NCI-H526 treated with DMSO at 0.1 percent for 48 hours (cell line): ENCODE results near the gene LPAR3.

Source experiments
- DNase-seq: peaks from one replicate; lab custom pipeline; 2025; lab: John Stamatoyannopoulos, UW

LPAR3 gene

DNA sequence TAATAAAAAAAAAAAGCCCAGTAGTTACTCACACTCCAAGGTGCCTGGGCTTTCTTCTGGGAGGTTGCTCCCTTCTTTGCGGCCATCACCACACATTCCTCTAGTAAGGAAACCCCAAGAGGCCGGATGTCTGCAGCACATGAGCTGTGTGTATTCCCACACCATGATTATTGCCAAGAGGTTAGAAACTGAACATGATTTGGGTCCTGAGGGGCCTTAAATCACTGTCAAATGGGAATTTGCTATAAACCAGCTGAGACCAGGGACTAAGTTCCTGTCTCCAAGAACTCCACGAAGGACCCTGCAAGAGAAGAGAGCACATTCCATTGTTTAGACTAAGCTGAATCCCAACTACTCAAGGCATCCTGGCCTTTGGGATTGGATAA lies 117.5 kb downstream of the LPAR3 start:
- no peak for DNase-seq

DNA sequence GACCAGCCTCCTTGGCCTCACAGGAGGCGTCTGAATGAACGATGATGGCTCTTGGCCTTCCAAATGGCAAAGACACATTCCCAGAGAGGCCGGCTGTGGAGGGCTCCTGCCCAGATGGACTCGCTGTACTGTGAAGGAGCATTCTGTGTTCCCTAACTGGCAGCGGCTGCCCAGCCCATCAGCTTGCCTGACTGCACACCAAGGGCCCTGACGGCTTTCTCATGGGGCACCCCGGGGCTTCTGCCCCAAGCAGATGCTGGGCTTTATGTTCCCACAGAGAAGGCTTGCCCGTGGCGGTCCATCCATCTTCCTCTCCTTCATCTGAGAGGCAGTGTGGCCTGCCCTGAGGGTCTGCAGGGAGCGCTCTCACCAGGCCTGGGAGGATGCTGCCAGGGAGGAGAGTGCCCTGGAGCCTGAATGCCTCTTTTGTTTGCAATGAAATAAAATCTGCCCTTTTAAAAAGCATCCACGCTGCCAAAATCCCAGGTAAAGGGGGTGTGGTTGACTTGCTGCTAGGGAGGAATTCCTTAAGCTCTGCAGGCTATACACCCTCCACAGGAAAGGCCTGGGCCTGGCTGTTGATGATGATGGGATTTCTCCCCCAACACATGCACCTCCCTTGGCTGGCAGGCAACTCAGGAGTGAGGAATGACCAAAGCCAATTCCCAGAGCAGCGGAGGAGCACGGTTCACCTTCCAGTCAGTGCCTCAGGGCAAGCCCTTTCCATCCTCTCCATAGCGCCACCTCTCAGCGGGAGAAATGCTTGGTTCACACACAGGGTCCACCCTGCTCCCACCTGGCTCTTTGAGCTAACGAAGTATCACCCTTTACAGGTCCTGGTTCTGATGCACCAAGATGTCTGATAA lies 118.1 kb downstream of the LPAR3 start:
- no peak for DNase-seq

DNA sequence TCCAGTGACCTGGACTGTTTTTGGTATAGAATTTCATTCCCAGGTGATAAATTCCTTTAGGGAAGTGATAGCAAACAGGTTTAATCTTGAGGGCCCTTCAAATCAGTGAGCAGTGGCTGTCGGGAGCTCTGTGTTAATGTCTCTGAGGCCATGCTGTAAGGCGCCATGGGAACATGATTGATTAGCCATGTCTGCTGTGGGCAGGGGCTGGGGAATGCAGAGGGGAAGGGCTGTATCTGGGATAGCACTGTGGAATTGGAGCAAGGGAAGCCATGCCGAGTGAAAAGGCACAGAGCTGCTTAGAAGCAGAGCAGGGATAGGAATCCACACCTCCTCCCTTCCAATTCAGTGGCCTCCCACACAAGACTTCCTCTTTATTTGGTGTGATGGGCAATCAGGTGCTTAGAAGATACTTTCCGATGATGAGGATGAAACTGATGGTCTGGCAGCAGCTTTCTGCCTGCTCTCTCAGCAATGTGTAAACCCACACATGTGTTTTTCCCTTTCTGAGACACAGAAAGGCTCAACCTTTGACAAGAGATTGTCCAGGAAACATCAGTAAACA lies 119.0 kb downstream of the LPAR3 start:
- no peak for DNase-seq

DNA sequence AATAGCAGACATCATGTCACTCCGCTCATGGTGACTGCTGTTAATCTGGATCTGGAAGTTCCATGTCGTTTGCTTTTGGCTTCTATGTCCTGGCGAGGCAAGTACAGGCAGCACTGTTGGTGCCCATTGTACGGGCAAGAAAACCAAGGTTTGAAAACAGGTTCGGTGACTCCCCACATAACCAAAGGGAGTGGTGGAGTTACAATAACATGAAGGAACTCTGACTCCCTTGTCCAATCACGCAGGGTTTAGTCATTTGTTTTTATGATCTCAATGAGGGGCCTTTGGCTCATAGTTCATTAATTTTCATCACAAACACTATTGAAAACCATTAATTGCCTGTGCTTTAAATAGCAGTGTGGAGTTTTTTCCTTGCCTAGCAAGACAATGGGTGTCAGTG lies 119.8 kb downstream of the LPAR3 start:
- DNase-seq, result no peak

DNA sequence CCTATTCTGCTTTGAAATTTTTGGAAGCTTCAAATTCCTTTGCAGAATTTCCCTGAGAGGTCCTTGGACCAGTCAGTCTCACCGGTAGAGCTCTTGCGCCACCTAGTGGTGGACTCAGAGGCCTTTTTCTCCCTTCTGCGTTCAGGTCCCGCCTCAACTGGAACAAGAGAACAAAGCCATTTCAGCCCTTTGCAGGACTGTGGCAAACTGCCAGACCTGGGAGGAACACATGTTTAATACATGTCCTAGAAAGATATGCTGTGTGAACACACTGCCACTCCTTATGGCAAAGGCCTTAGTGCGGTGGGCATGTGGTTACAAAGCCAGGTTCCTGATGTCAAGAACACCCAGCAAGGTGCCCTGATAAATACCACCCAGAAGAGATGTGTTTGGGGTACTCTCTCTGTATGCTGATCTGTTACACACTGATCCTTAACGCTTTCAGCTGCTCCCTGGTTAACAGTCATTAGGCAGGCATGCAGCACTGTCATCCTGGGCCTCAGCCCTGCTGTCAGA lies 120.5 kb downstream of the LPAR3 start:
- peak; percentile 52 for DNase-seq

DNA sequence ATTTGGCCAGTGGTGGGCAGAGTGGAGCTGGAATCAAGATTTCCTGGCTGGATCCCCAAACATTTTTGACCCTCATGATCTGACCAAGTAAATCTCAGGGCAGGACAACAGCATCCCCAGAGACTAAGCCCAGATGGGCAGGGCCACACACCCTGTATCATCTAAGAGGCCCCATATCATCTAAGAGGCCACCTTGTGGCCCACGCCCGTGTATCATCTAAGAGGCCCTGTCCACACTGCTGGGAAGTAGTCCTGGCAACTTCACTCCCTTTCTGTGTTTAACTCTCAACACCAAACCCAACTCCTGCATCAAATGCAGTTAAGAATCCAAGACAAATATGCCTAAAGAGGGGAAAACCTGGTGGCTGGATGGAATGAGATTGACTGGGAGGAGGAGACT lies 121.1 kb downstream of the LPAR3 start:
- DNase-seq, result no peak

DNA sequence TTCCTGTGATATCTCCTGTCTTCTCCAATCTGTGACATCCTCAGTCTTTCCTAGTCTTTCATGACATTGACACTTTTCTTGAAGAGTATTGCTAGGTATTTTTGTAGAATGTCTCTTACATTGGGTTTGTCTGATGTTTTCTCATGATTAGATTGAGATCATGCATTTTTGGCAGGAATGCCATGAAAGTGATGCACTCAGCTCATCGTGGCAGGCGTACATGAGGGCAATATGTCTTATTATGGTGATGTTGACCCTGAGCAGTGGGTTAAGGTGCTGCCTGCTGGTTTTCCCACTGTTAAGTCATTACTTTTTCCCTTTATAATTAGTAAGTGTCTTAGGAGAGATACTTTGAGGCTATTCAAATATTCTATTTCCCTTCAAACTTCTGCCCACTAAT lies 122.5 kb downstream of the LPAR3 start:
- DNase-seq, result no peak

DNA sequence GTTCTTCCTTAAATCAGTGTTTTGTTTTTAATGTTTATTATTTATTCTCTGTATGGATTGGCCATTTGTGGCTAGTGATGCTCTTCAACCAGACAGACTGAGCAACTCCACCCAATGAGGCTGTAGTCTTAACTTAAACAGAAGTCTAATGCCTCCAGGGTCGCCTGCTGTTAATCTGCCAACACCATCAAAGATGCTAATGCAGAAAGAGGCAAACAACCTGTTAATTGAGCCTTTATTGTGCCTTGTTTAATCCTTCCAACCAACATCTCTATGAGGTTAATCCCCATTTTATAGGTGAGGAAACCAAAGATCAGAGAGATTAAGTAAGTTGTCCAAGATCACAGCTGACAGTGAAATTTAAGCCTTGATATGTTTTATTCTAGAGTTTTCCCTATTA lies 123.4 kb downstream of the LPAR3 start:
- DNase-seq, result no peak

DNA sequence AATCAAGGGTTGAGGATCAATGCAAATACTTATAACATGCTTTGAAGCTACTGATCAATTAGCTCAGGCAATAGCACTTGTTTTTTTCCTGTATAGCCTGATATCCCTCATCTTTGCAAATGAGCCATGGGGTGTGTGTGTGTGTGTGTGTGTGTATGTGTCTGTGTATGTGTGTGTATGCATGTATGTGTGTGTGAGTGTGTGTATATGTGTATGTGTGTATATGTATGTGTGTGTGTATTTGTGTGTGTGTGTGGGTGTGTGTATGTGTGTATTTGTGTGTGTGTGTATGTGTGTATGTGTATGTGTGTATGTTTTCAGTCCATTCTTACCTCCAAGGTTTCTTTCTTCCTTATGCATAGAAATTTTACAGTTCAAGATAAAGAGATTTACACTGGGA lies 124.4 kb downstream of the LPAR3 start:
- no peak for DNase-seq

DNA sequence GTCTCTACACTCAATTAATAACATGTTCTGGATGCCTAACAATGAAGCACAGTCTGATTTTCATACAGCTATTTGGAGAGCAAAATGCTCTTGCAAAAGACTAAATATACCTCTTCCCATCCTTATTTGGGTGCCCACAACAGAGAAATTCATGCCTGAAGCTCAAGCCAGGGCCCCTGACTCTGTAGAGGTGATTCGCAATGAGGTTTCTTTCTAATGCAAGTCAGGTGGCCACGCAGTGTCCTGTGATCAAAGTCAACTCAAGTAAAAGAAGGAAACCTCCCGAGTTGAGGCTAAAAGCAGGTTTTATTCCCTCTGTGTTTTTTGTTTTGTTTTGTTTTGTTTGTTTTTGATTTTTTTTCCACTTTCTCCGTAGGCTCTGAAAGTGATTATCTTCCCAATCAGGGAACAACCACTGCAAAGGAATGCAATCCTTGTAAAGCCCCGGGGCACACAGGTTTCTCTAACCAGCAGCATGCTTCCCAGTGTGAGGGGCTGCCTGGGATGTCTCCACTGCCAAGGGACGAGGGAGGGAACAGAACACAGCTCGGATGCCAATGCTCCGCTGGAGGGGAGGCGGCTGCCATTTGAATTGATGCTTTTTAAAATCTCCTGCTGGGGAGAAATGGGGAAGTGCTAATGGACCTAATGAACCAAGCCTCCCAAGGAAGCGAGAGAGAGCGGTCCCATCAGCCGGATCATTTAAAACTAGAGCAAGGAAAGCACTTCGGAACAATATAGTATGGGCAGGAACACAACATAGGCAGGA lies 128.9 kb downstream of the LPAR3 start:
- no peak for DNase-seq

DNA sequence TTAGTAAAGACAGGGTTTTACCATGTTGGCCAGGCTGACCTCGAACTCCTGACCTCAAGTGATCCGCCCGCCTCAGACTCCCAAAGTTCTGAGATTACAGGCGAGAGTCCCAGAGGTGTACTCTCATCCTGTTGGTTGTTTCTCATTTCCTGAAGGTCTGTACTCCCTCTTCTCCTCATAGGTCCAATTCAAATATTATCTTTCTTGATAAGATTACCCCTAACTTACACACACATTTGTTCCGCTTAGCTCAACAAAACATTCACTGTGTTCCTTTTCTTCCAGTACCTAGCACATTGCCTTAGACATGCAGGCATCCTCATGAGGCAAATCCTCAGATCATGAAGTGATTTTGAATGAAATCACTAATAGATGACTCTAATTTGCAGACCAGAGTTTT lies 130.3 kb downstream of the LPAR3 start:
- no peak for DNase-seq
